ENCODE measurements around the gene SCT.

SCT gene

GRCh38 chr11:638631-639331 is 11.8 kb upstream of the SCT start:
- H3K4me1 ChIP-seq (ENCODE audit: control extremely low read depth in 1 of 4, control insufficient read depth in 4 of 4, insufficient read depth in 4 of 4, low read length in 3 of 4) = peaks cover 0 to 36% (median 33%) of the 10 kb centered on the region in 4 experiments
- no peak overlapping the region for H3K27ac ChIP-seq (ENCODE audit: insufficient read depth in 1 of 2, low read depth in 1 of 2, low read length in 2 of 2, poor library complexity in 1 of 2, severe bottlenecking in 2 of 2)
- peaks cover 0 to 12% (median 5%) of the 10 kb centered on the region in 4 experiments for H3K36me3 ChIP-seq (ENCODE audit: control insufficient read depth in 4 of 4, insufficient read depth in 4 of 4, low read length in 3 of 4)
- H3K9me3 ChIP-seq (ENCODE audit: control extremely low read depth in 1 of 5, control insufficient read depth in 4 of 5, insufficient read depth in 2 of 5, low read depth in 1 of 5, low read length in 4 of 5) = no peaks in the 10 kb centered on the region
- 92% methylated on average over 26 of the region's 28 CpGs for WGBS (ENCODE audit: insufficient coverage)
- no peak for DNase-seq
- ChIA-PET CTCF (interaction anchor here (0.9 to 1.4 kb wide), 2 partner anchors 109 to 125 kb away, joined by 3 to 4 read pairs; no protein-coding TSS in a partner anchor), POLR2A (no interaction called here)
- H3K27me3 ChIP-seq (replicated peaks in 2 of 5; ENCODE audit: control insufficient read depth in 4 of 5, insufficient read depth in 5 of 5, low read length in 4 of 5) = peaks cover 0 to 49% (median 13%) of the 10 kb centered on the region in 5 experiments
- no peak overlapping the region for H3K4me3 ChIP-seq (ENCODE audit: control insufficient read depth in 1 of 7, extremely low read depth in 1 of 7, insufficient read depth in 4 of 7, low read depth in 2 of 7, low read length in 6 of 7)

GRCh38 chr11:637593-638521 is 10.9 kb upstream of the SCT start:
- Histone ChIP-seq H3K9me3 (ENCODE audit: control extremely low read depth in 1 of 5, control insufficient read depth in 4 of 5, insufficient read depth in 2 of 5, low read depth in 1 of 5, low read length in 4 of 5) (no peaks in the 10 kb centered on the region), H3K36me3 (ENCODE audit: control insufficient read depth in 4 of 4, insufficient read depth in 4 of 4, low read length in 3 of 4) (peaks cover 0 to 8% (median 2%) of the 10 kb centered on the region in 4 experiments), H3K4me1 (ENCODE audit: control extremely low read depth in 1 of 4, control insufficient read depth in 4 of 4, insufficient read depth in 4 of 4, low read length in 3 of 4) (peaks cover 0 to 36% (median 33%) of the 10 kb centered on the region in 4 experiments), H3K27me3 (replicated peaks in 2 of 5; ENCODE audit: control insufficient read depth in 4 of 5, insufficient read depth in 5 of 5, low read length in 4 of 5) (peaks cover 0 to 49% (median 13%) of the 10 kb centered on the region in 5 experiments), H3K4me3 (ENCODE audit: control insufficient read depth in 1 of 7, extremely low read depth in 1 of 7, insufficient read depth in 4 of 7, low read depth in 2 of 7, low read length in 6 of 7) (peak overlapping the region in 4 of 7 experiments; percentile 15 to 50 (median 32)), H3K27ac (ENCODE audit: insufficient read depth in 1 of 2, low read depth in 1 of 2, low read length in 2 of 2, poor library complexity in 1 of 2, severe bottlenecking in 2 of 2) (no peak overlapping the region)
- POLR2A ChIA-PET = no interaction called here
- DNase-seq = no peak
- CTCF ChIA-PET = interaction anchor here (1.4 kb wide), 1 partner anchor 110 kb away, joined by 4 read pairs; no protein-coding TSS in a partner anchor
- 44% methylated on average over 39 of the region's 55 CpGs for WGBS (ENCODE audit: insufficient coverage)

- Histone ChIP-seq H3K4me1 (ENCODE audit: control extremely low read depth in 1 of 4, control insufficient read depth in 4 of 4, insufficient read depth in 4 of 4, low read length in 3 of 4) (peaks cover 0 to 36% (median 30%) of the 10 kb centered on the region in 4 experiments), H3K36me3 (ENCODE audit: control insufficient read depth in 4 of 4, insufficient read depth in 4 of 4, low read length in 3 of 4) (peaks cover 0 to 8% (median 5%) of the 10 kb centered on the region in 4 experiments), H3K9me3 (ENCODE audit: control extremely low read depth in 1 of 5, control insufficient read depth in 4 of 5, insufficient read depth in 2 of 5, low read depth in 1 of 5, low read length in 4 of 5) (no peaks in the 10 kb centered on the region), H3K27me3 (replicated peaks in 2 of 5; ENCODE audit: control insufficient read depth in 4 of 5, insufficient read depth in 5 of 5, low read length in 4 of 5) (peaks cover 0 to 49% (median 13%) of the 10 kb centered on the region in 5 experiments), H3K27ac (ENCODE audit: insufficient read depth in 1 of 2, low read depth in 1 of 2, low read length in 2 of 2, poor library complexity in 1 of 2, severe bottlenecking in 2 of 2) (no peak overlapping the region), H3K4me3 (ENCODE audit: control insufficient read depth in 1 of 7, extremely low read depth in 1 of 7, insufficient read depth in 4 of 7, low read depth in 2 of 7, low read length in 6 of 7) (peak overlapping the region in 4 of 7 experiments; percentile 10 to 50 (median 32))
- DNase-seq = no peak
- WGBS (ENCODE audit: insufficient coverage) = 2% methylated on average over 34 of the region's 34 CpGs
- CTCF ChIA-PET = no interaction called here
- POLR2A ChIA-PET = no interaction called here
Observed at GRCh38 chr11:637333-637592, 10.3 kb upstream of the SCT start.

- Histone ChIP-seq H3K36me3 (ENCODE audit: control insufficient read depth in 4 of 4, insufficient read depth in 4 of 4, low read length in 3 of 4) (peaks cover 0 to 4% (median 3%) of the 10 kb centered on the region in 4 experiments), H3K27me3 (replicated peaks in 2 of 5; ENCODE audit: control insufficient read depth in 4 of 5, insufficient read depth in 5 of 5, low read length in 4 of 5) (peaks cover 0 to 49% (median 13%) of the 10 kb centered on the region in 5 experiments), H3K4me3 (ENCODE audit: control insufficient read depth in 1 of 7, extremely low read depth in 1 of 7, insufficient read depth in 4 of 7, low read depth in 2 of 7, low read length in 6 of 7) (peak within 1 kb of the TSS in 4 of 7 experiments; percentile 15 to 50 (median 32)), H3K9me3 (ENCODE audit: control extremely low read depth in 1 of 5, control insufficient read depth in 4 of 5, insufficient read depth in 2 of 5, low read depth in 1 of 5, low read length in 4 of 5) (no peaks in the 10 kb centered on the region), H3K4me1 (ENCODE audit: control extremely low read depth in 1 of 4, control insufficient read depth in 4 of 4, insufficient read depth in 4 of 4, low read length in 3 of 4) (peaks cover 0 to 36% (median 28%) of the 10 kb centered on the region in 4 experiments), H3K27ac (ENCODE audit: insufficient read depth in 1 of 2, low read depth in 1 of 2, low read length in 2 of 2, poor library complexity in 1 of 2, severe bottlenecking in 2 of 2) (no peak within 1 kb of the TSS)
- ChIA-PET POLR2A (interaction anchor here (0.9 kb wide), 1 partner anchor 13 kb away, joined by 4 read pairs; no protein-coding TSS in a partner anchor), CTCF (no interaction called here)
- DNase-seq = no peak
- WGBS (ENCODE audit: insufficient coverage) = 22% methylated on average over 79 of the region's 100 CpGs
Observed at GRCh38 chr11:636511-637332, 9.7 kb upstream of the SCT start, which contains the start of gene DRD4. DRD4 (plus strand) TSS chr11:637269; CDS start chr11:637305, 36 bp downstream.

GRCh38 chr11:635945-636510 is 9.0 kb upstream of the SCT start:
- no peak overlapping the region for H3K4me3 ChIP-seq (ENCODE audit: control insufficient read depth in 1 of 7, extremely low read depth in 1 of 7, insufficient read depth in 4 of 7, low read depth in 2 of 7, low read length in 6 of 7)
- ChIA-PET POLR2A (interaction anchor here (0.9 kb wide), 1 partner anchor 13 kb away, joined by 4 read pairs; no protein-coding TSS in a partner anchor), CTCF (no interaction called here)
- H3K27ac ChIP-seq (ENCODE audit: insufficient read depth in 1 of 2, low read depth in 1 of 2, low read length in 2 of 2, poor library complexity in 1 of 2, severe bottlenecking in 2 of 2) = no peak overlapping the region
- 90% methylated on average over 20 of the region's 22 CpGs for WGBS (ENCODE audit: insufficient coverage)
- DNase-seq = no peak
- peaks cover 0 to 49% (median 13%) of the 10 kb centered on the region in 5 experiments for H3K27me3 ChIP-seq (replicated peaks in 2 of 5; ENCODE audit: control insufficient read depth in 4 of 5, insufficient read depth in 5 of 5, low read length in 4 of 5)
- peaks cover 0 to 32% (median 22%) of the 10 kb centered on the region in 4 experiments for H3K4me1 ChIP-seq (ENCODE audit: control extremely low read depth in 1 of 4, control insufficient read depth in 4 of 4, insufficient read depth in 4 of 4, low read length in 3 of 4)
- no peaks in the 10 kb centered on the region for H3K9me3 ChIP-seq (ENCODE audit: control extremely low read depth in 1 of 5, control insufficient read depth in 4 of 5, insufficient read depth in 2 of 5, low read depth in 1 of 5, low read length in 4 of 5)
- peaks cover 0 to 4% (median 2%) of the 10 kb centered on the region in 4 experiments for H3K36me3 ChIP-seq (ENCODE audit: control insufficient read depth in 4 of 4, insufficient read depth in 4 of 4, low read length in 3 of 4)

GRCh38 chr11:630871-631270 is 3.9 kb upstream of the SCT start:
- WGBS (ENCODE audit: insufficient coverage) = 100% methylated on average over 5 of the region's 5 CpGs
- DNase-seq = no peak
- CTCF ChIA-PET = no interaction called here
- no peak overlapping the region for H3K4me3 ChIP-seq (ENCODE audit: control insufficient read depth in 1 of 7, extremely low read depth in 1 of 7, insufficient read depth in 4 of 7, low read depth in 2 of 7, low read length in 6 of 7)
- H3K9me3 ChIP-seq (ENCODE audit: control extremely low read depth in 1 of 5, control insufficient read depth in 4 of 5, insufficient read depth in 2 of 5, low read depth in 1 of 5, low read length in 4 of 5) = no peaks in the 10 kb centered on the region
- H3K36me3 ChIP-seq (ENCODE audit: control insufficient read depth in 4 of 4, insufficient read depth in 4 of 4, low read length in 3 of 4) = peaks cover 0 to 4% (median 1%) of the 10 kb centered on the region in 4 experiments
- POLR2A ChIA-PET = no interaction called here
- H3K4me1 ChIP-seq (ENCODE audit: control extremely low read depth in 1 of 4, control insufficient read depth in 4 of 4, insufficient read depth in 4 of 4, low read length in 3 of 4) = peaks cover 2 to 19% (median 17%) of the 10 kb centered on the region in 4 experiments
- peaks cover 0 to 20% (median 2%) of the 10 kb centered on the region in 5 experiments for H3K27me3 ChIP-seq (replicated peaks in 2 of 5; ENCODE audit: control insufficient read depth in 4 of 5, insufficient read depth in 5 of 5, low read length in 4 of 5)
- H3K27ac ChIP-seq (ENCODE audit: insufficient read depth in 1 of 2, low read depth in 1 of 2, low read length in 2 of 2, poor library complexity in 1 of 2, severe bottlenecking in 2 of 2) = no peak overlapping the region
